ENCODE measurements around the gene MYH14. TPM values are rescaled to one million over a fixed set of nuclear protein-coding genes. Genes with fewer than 3 reads are reported as not detected.

MYH14 gene
- total RNA-seq, 2 experiments from 2014 or later = not detected

DNA sequence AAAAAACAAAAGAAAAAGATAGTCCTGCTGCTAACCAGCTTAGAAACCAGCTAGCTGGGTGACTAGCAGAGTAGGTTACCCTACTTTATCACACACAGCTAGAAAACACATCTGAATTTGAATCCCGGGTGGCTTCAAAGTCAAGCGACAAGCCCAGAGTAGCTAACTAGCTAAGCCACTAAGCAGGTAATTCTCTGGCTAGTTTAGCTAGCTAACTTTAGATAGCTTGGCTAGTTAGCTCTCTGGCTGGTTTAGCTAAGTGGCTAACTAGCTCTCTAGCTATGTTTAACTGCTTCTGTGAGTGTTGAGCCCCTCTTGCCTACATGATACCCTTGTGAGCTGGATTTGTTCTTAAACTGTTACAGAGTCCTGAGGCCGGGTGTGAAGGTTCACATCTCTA lies 12.4 kb downstream of the MYH14 start:
- POLR2A ChIA-PET = interaction anchor here (0.7 kb wide), 1 partner anchor 19 kb away, joined by 3 read pairs; no protein-coding TSS in a partner anchor
- intact Hi-C loops (cut with micrococcal nuclease; ENCODE audit: unreplicated experiment) = no loop called here

DNA sequence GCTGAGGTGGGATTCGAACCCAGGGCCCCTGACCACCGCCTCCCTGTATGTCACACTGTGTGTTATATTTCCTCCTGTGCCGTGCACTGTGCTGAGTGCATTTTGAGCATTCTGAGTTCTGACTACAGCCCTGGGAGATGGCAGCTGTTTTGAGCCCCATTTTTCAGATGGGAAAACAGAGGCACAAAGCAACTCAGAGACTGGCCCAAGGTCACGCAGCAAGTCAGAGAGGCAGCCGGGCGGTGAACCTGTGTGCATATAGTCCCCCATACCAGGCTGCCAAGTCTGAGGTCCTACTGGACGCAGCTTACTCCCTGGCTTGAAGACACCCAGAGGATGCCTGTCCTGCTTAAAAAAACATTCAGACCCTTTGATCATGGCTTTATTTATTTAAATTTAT lies 17.7 kb downstream of the MYH14 start:
- Histone ChIP-seq H3K79me2 (ENCODE audit: insufficient read depth, low read depth, low read length) (no peaks in the 10 kb centered on the region), H3K4me3 (ENCODE audit: low read depth, low read length, poor library complexity, severe bottlenecking) (no peak overlapping the region), H3K27ac (ENCODE audit: low read depth, low read length, poor library complexity, severe bottlenecking) (no peak overlapping the region), H4K20me1 (ENCODE audit: insufficient read depth, low read length) (no peaks in the 10 kb centered on the region), H3K36me3 (ENCODE audit: insufficient read depth, low read length) (no peaks in the 10 kb centered on the region), H3K4me2 (ENCODE audit: low read length) (no peak overlapping the region), H2AFZ (ENCODE audit: low read length) (no peak overlapping the region), H3K9me2 (ENCODE audit: insufficient read depth, low read length) (no peaks in the 10 kb centered on the region), H3K4me1 (ENCODE audit: insufficient read depth, low read length, poor library complexity, severe bottlenecking) (no peaks in the 10 kb centered on the region), H3K9me3 (ENCODE audit: low read length) (no peaks in the 10 kb centered on the region)
- intact Hi-C loops (cut with micrococcal nuclease; ENCODE audit: unreplicated experiment) = no loop called here
- TF ChIP-seq, protein P1, sequence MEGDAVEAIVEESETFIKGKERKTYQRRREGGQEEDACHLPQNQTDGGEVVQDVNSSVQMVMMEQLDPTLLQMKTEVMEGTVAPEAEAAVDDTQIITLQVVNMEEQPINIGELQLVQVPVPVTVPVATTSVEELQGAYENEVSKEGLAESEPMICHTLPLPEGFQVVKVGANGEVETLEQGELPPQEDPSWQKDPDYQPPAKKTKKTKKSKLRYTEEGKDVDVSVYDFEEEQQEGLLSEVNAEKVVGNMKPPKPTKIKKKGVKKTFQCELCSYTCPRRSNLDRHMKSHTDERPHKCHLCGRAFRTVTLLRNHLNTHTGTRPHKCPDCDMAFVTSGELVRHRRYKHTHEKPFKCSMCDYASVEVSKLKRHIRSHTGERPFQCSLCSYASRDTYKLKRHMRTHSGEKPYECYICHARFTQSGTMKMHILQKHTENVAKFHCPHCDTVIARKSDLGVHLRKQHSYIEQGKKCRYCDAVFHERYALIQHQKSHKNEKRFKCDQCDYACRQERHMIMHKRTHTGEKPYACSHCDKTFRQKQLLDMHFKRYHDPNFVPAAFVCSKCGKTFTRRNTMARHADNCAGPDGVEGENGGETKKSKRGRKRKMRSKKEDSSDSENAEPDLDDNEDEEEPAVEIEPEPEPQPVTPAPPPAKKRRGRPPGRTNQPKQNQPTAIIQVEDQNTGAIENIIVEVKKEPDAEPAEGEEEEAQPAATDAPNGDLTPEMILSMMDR (conservative IDR thresholded peaks at IDR 0.05; ENCODE audit: low read length) = no peak
- no peak for TF ChIP-seq EZH2phosphoT487 (IDR thresholded peaks at IDR 0.05; ENCODE audit: borderline replicate concordance, low read depth, low read length)
- DNase-seq (ENCODE audit: low spot score) = no peak
- ChIA-PET CTCF (ENCODE audit: unreplicated experiment) (no interaction called here), POLR2A (no interaction called here)
- no TSS peak for BruUV-seq (replicated peaks)

More for the DNA sequence above, 12.4 kb downstream of the MYH14 start:
- Histone ChIP-seq H3K4me1 (ENCODE audit: insufficient read depth, low read length, poor library complexity, severe bottlenecking) (no peaks in the 10 kb centered on the region), H3K9me2 (ENCODE audit: insufficient read depth, low read length) (no peaks in the 10 kb centered on the region), H4K20me1 (ENCODE audit: insufficient read depth, low read length) (no peaks in the 10 kb centered on the region), H3K4me2 (ENCODE audit: low read length) (no peak overlapping the region), H3K79me2 (ENCODE audit: insufficient read depth, low read depth, low read length) (no peaks in the 10 kb centered on the region), H2AFZ (ENCODE audit: low read length) (no peak overlapping the region), H3K36me3 (ENCODE audit: insufficient read depth, low read length) (no peaks in the 10 kb centered on the region), H3K4me3 (ENCODE audit: low read depth, low read length, poor library complexity, severe bottlenecking) (no peak overlapping the region), H3K9me3 (ENCODE audit: low read length) (no peaks in the 10 kb centered on the region), H3K27ac (ENCODE audit: low read depth, low read length, poor library complexity, severe bottlenecking) (no peak overlapping the region)
- CTCF ChIA-PET (ENCODE audit: unreplicated experiment) = no interaction called here
- no peak for DNase-seq (ENCODE audit: low spot score)
- no TSS peak for BruUV-seq (replicated peaks)
- TF ChIP-seq, protein P1 (conservative IDR thresholded peaks at IDR 0.05; ENCODE audit: low read length) = no peak
- no peak for TF ChIP-seq EZH2phosphoT487 (IDR thresholded peaks at IDR 0.05; ENCODE audit: borderline replicate concordance, low read depth, low read length)

DNA sequence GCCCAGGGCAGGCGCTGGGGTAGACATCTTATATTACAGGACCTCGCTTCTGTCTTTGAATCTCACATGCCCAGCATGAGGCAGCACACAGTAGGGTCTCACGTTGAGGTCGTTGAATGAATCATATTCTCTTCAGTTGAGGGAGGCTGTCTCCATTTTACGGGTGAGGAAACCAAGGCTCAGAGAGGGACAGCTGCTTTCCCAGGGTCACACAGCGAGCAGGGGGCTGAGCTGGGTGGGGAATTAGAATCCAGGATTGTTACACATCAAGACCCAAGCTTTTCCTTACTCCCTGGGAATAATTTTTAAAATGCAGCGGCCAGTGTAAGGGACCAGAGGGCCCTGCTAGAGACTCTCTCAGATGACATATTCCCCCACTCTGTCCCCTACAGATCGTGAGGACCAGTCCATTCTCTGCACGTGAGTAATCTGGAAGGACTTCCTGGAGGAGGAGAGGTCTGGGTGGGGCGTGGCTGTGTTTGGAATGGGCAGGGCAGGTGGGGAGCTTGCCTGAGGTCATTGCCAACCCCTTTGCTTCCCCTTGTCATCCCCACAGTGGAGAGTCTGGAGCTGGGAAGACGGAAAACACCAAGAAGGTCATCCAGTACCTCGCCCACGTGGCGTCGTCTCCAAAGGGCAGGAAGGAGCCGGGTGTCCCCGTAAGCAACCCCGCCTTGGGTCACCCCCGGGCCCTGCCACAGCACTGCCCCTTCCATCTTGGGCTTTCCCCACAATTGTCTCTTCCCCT lies 19.4 kb downstream of the MYH14 start:
- CTCF ChIA-PET (ENCODE audit: unreplicated experiment) = no interaction called here
- no TSS peak for BruUV-seq (replicated peaks)

More for the DNA sequence above, 19.4 kb downstream of the MYH14 start:
- Histone ChIP-seq H3K79me2 (ENCODE audit: insufficient read depth, low read depth, low read length) (no peaks in the 10 kb centered on the region), H4K20me1 (ENCODE audit: insufficient read depth, low read length) (no peaks in the 10 kb centered on the region), H2AFZ (ENCODE audit: low read length) (no peak overlapping the region), H3K4me3 (ENCODE audit: low read depth, low read length, poor library complexity, severe bottlenecking) (no peak overlapping the region), H3K27ac (ENCODE audit: low read depth, low read length, poor library complexity, severe bottlenecking) (no peak overlapping the region), H3K9me2 (ENCODE audit: insufficient read depth, low read length) (no peaks in the 10 kb centered on the region), H3K36me3 (ENCODE audit: insufficient read depth, low read length) (no peaks in the 10 kb centered on the region), H3K4me1 (ENCODE audit: insufficient read depth, low read length, poor library complexity, severe bottlenecking) (no peaks in the 10 kb centered on the region), H3K9me3 (ENCODE audit: low read length) (no peaks in the 10 kb centered on the region), H3K4me2 (ENCODE audit: low read length) (no peak overlapping the region)
- no peak for DNase-seq (ENCODE audit: low spot score)
- POLR2A ChIA-PET = no interaction called here
- TF ChIP-seq, protein P1 (conservative IDR thresholded peaks at IDR 0.05; ENCODE audit: low read length) = no peak
- TF ChIP-seq EZH2phosphoT487 (IDR thresholded peaks at IDR 0.05; ENCODE audit: borderline replicate concordance, low read depth, low read length) = no peak
- intact Hi-C loops (cut with micrococcal nuclease; ENCODE audit: unreplicated experiment) = no loop called here
